GM21619 (cell line): ENCODE data around the gene VPREB1.
"Not testable (repeated sequence)": the region's sequence is repeated elsewhere in the genome, so short reads cannot be mapped to it uniquely, and the experiment has no call there.

Source experiments
- ATAC-seq: cut with Tn5 transposase; IDR thresholded peaks from one replicate; pipeline ENCODE4 v1.9.1; 2021; ENCODE audit not compliant: unreplicated experiment

VPREB1 gene

DNA sequence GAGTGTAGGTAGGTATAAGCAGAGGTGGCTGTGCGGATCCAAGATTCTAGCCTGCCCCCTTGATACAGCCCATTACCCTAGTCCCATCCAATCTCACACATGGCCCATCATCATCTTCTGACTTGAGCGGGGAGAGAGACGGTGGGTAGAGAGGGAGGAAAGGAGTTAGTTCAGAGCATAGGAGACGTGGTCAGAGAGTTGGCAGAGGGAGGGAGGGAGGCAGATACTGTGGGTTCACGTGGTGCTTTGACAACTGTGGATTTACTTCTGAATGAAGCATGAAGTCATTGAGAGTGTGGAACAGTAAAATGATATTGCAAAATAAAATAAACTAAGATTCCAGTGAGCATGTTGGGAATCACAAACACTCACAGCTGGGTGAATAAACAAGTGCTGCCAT lies 31.4 kb upstream of the VPREB1 start:
- no peak for ATAC-seq

DNA sequence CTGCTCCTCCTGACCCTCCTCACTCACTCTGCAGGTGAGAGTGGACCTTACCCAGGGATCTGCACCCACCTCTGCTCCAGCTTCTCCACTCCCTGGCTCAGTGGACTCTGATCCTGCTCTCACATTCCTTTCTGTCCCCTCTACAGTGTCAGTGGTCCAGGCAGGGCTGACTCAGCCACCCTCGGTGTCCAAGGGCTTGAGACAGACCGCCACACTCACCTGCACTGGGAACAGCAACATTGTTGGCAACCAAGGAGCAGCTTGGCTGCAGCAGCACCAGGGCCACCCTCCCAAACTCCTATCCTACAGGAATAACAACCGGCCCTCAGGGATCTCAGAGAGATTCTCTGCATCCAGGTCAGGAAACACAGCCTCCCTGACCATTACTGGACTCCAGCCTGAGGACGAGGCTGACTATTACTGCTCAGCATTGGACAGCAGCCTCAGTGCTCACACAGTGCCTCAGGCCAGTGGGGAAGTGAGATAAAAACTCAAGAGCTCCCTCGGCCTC lies 29.7 kb upstream of the VPREB1 start:
- no peak for ATAC-seq

DNA sequence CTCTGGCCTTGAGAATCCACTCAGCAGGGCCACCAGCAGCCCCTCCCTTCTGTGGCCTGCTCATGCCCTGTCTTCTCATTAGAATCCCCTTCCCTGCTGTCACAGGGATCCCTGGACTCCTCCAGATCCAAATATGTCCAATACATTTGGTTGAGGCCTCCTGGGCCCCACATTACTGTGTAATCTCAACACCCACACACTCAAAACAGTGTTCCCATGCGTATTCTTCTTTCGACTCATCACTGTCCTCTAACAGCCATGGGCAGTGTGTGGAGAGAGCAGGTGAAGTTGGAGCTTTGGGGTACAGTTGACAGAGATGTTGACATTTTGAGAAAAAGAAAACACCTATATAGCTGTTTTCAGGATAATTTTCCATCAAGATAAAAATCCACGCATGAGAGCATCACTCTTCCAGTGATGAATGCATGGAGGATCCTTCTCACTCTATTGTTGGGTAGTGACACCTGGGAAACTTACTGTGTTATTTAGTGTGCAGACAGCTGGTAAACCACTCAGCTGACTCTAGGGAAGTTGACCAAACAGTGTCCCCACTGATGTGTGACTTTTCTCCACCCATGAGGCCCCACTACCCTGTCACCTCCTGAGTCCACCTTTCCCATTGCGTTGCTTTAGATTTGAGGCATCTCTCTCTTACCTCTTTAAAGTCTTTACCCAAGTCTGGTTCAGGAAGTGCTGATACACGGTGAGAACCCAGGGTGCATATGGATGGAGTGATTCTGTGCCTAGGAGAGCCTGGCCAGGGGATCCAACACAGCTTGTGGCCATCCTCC lies 28.7 kb upstream of the VPREB1 start:
- ATAC-seq = no peak

DNA sequence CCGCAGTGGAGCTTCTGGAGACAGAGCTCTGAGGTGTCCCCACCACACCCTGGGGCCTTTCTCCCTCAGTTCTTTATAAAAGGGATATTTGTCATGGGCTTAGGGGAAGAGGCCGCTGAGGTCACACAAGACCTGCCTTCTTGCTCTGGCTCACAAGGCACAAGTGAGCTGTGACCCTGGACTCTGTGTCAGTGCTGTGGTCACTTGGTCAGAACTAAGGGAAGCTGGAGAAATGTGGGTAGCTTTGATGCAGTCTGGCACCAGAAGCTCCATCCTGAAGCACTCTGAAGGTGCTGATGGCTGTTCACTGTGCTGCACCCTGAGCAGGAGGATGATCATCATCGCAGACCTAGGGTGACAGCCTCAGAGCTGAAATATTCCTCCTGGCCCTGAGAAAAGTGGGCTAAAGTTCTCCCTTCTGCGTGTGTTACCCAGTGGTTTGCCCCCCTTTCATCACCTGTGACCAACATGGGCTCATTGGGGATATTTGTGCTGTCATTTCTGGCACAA lies 28.1 kb upstream of the VPREB1 start:
- ATAC-seq = no peak

DNA sequence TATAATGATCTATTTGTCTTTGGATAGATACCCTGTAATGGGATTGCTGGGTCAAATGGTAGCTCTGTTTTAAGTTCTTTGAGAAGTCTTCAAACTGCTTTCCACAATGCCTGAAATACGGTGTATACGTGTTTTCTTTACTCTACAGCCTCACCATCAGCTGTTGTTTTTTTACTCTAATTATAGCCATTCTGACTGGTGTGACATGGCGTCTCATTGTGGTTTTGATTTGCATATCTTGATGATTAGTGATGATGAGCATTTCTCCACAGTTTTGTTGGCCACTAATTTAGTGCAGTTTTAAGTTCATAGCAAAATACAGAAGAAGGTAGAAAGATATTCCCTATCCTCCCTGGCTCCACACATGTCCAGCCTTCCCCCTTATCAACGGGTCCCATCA lies 26.3 kb upstream of the VPREB1 start:
- no peak for ATAC-seq

DNA sequence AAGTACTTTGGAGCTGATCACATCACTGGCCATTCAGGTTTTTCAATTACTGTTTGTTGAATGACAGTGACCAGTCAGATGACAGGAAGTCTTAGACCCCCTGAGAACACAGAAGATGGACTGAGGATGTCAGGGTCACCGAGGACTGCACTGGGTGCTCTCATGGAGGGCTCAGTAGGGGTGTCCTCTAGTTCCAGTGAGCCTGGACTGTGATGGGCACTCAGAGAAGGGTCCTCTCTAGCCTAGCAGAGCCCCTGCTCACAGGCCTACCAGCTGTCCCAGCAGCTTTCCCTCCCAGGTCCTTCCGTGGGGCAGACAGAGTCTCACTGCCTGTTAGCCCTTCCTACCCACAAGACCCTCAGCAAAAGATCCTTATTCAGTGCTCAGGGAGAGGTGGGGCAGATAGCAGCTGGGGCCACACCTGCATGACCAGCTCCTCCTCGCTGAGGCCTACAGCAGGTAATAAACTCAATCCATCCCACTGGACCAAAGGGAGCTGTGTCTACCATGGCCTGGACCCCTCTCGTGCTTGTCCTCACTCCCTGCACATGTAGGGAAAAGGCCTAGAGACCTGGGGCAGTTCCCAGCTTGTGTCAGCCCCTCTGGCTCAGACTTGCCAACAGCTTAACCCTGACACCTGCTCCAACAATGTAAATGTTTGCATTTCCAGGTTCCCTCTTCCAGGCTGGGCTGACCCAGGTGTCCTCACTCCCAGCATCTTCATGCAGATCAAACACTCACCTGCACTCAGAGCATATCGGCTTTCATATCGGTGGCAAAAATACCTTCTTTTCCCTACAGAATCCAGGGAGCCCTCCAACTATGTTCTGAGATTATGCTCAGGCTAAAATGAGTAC lies 25.2 kb upstream of the VPREB1 start:
- no peak for ATAC-seq

DNA sequence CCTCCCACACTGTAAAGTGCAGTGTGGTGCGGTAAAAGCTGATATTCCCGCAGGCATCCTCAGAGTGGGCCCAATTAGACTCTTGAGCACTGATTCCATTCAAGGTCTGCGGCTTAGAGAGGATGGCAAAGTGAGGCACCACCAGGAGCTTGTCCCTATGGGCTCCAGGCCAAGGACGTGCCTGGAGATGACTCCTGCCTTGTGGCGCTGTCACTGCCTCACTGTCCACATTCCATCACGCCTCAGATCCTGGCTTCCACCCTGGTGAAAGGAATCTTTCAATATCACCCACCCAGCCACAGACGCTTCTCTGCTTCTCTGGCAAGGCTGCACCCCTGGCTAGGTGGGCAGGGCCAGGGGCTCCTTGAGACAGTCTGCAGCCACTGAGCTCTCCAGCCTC lies 23.5 kb upstream of the VPREB1 start:
- ATAC-seq = not testable (repeated sequence)

DNA sequence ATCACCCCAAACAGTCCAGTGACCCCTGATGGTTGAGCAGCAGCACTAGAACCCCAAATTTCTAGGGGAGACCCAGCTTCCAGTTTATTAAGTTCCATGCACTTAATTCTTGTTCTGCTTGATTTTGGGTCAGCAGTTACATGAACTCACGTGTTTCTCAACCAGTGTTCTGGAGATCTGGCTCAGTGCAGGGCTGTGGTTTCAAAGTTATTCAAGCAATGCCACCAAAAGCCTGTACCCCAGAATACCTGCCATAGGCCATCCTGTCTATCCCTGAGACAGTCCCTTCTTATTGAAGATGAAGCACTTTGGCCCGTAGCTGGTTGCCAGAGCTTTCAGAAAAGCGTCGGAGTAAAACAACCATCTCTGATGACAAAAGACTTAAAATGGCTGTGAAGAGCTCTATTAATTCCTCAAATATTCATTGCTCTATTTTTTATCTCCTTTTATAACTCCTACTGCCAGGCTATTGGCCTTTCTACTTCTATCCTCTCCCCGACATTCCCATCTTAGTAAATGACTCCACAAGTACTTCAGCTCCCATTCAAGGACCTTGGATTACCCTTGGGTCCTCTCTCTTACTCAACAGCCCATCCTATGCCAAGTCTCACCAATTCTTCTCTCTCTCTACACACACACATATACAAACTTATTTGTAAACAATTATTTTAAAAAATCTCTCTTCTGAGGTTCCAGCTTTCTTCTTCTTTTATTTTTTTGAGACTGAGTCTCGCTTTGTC lies 18.0 kb upstream of the VPREB1 start:
- no peak for ATAC-seq

DNA sequence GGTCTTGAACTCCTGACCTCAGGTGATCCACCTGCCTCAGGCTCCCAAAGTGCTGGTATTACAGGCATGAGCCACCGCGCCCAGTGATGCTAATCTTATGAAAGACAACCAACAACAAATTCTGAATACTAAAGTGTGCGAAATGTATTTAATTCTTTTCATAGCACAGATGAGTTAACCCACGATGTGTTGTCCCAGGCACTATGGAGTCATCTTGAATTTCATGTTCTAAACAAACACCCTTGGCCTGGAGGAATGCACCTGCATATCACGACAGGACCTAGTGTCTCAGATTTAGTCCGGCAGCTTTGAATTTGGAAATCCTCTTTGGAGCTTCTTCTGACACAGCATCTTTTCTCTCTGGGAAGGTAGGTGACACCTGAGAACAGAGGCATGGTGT lies 16.2 kb upstream of the VPREB1 start:
- no peak for ATAC-seq

DNA sequence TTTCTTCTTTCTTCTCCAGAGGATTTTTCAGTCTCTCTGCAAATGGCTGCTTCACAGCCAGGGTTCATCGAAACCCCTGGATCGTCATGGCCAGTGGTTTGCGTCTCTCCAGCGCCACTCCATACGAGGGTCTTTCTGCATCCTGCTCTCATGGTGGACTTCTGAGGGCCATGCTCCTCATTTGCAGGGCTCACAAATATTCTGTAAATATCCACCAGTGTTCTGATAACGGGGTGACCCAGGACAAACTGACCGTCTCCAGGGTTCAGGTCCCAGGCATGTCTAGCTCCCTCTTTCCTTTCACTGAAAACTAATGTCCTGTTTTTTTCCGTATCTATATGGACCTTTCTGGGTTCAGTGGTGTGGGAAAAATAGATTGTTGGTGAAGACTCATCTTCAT lies 15.7 kb upstream of the VPREB1 start:
- no peak for ATAC-seq

DNA sequence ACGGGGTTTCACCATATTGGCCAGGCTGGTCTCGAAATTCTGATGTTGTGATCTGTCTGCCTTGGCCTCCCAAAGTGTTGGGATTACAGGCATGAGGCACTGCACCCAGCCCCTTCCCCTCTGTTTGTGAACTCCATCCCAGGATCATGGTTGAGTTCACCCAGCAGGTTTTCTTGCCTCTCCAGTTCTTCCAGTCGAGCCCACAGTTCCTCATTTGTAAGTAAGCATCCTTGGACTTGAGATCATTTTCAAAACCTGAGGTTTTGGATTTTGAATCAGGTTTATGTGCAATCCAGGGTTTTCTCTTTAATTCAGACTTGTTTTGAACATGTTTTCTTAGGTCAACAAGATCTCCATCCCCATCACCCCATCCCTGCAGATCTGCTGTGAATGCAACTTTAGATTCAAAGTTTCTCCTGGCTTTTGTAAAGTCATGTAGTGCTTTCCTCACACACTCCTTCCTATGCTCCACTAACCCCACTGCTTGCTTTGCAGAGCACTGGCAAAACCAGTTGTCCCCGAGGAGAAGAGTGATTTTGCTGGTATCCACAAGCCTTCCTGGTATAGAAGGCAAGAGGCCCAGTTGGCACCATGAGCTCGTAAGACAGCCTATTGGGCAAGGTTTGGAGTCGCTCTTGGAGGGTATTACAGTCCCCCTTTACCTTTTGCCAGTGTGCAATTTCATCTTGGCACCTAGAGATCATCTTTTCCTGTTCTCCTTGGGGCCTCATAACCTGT lies 14.7 kb upstream of the VPREB1 start:
- ATAC-seq = no peak

DNA sequence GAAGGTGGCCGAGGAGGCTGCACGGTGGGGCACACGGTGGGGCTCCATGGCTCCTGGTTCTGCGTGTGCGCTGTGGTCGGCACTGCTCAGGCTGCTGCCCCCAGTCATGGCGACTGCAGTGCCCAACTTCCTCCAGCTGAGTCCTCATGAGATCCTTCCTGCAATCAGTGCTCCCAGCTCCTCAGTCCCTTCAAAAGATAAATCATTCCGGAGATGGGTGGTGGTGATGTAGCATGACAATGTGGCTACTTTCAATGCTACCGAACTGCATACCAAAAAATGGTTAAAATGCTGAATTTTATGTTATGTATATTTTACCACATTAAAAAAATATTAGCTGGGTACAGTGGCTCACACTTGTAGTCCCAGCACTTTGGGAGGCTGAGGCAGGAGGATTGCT lies 14.1 kb upstream of the VPREB1 start:
- no peak for ATAC-seq

DNA sequence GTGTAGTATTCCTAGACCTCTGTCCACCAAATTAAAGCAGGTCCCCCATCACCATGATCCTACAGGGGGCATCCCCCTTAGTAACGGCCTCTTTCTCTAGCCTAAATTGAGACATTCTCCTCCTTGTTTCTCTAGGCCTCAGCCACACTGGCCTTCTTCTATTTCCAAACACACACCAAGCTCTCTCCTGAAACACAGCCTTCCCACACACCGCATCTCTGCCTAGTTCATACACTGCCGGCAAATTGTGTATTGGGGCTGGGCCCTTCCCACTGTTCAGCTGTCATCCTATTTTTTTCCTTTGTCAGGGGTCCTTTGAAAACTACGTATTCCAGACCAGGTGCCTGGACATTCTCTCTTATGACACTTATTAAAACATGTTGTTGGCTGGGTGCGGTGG lies 11.5 kb upstream of the VPREB1 start:
- no peak for ATAC-seq

DNA sequence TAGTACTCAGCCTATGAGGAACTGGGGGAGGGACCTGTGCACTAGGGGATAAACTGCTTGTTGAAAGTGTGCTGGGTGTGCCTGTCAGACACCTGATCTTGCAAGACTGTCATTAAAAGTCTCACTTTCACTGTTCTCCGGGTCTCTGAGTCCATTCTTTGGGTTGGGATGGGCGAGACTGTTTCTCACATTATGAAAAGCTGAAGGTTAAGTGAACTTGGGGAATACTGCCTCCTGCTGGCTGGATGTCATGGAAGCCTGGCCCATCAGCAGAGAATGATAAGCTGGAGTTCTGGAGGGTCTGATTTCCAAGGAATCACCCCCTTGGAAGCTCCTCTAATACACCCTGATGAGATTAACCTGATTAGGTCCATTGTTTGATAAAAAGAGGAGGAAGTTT lies 9.0 kb upstream of the VPREB1 start:
- no peak for ATAC-seq

DNA sequence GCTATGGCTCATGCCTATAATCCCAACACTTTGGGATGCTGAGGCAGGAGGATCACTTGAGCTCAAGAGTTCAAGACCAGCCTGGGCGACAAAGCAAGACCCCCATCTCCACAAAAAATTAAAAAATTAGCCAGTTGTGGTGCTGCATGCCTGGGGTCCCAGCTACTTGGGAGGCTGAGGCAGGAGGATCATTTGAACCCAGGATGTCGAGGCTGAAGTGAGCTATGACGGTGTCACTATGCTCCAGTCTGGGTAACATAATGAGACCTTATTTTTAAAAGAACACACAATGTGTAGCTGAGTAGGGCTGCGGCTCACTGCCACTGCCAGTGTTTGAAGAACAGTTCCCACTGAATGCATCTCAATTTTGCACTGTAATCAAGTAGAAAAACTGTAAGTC lies 7.1 kb upstream of the VPREB1 start:
- no peak for ATAC-seq

DNA sequence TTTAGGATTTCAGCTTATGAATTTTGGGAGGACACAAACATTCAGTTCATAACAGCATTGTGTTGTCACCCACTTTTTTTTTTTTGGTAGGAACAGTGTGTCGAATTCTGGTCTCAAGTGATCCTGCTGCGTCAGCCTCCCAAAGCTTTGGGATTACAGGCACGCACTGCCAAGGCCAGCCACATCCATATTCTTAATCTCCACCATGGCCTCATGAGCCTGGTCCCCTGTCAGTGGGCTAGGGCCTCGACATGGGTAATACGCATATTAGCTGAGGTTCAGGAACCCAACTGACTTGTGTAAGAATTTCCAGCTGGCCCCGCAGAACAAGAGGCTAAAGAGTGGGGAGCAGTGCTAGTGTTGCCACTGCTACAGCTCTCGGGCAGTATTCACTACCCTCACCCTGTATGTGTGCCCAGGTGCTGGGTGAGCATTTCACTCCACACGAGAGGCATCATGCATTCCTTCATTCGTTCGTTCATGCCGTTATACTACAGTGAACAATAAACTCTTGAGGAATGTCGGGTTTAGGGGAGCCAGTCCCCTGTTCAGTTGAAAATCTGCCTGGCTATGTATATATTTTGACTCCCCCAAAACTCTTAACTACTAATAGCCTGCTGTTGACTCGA lies 5.2 kb upstream of the VPREB1 start:
- ATAC-seq = no peak

DNA sequence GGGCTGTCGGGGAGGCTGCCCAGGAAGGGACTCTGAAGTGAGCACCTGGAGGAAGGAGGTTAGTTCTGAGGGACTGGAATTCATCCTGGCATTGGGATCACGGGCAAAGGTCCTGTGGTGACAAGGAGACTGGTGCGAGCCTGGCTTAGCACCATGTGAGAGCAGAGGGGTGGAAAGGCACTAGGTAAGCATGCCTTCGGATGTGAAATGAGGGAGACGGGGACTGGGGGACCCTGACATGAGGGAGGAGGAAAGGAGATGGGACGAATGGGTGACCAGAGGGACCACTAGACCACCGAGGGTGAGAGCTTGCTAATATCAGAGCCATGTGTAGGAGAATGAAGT lies 3.1 kb upstream of the VPREB1 start:
- no peak for ATAC-seq

DNA sequence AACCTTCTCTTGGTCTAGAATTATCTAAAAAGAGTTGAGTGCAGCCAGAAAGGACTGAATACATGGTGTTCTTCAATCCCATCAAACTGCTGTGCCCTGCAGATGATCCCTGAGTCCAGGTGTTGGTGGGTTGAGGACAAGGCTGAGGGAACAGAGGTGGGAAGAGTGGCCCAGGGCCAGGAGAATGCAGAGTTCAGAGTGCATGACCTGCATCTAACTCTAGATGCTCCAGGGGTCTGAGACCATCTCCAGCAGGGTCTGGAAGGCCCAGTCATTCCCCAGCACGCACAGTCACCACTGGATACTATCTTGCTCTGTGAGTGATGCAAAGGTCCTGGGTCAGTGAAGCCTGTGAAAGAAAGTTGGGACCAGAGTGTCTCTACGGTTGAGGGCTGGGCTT lies 2.1 kb upstream of the VPREB1 start:
- no peak for ATAC-seq

DNA sequence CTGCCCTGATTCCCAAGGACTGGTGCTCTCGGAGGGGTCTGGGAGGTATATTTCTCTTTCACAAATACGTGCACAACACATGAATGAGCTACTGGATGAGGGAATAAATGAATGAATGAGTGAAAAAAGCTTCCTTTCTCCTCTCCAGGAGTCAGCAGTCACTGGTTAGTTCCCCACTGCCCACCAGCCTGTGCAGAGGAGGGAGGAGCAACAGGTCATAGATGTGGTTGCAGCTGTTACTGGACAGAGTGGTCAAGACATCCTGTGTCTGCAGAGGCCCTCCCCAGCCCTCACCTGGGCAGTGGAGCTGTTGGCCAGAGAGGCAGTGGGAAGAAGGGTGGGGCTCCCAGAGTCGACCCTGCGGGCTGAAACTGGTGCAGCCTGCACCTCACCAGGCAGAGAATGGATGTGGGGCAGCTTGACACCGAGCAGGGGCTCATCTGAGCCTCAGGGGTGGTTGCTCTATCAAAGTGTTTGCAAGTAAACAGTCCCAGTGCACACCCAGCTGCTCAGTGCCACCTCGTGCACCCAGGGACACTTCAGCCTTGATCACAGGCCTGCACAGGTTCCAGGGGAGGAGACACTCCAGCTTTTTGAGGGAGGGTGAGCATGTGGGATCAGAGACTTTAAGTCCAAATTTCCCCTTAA lies 1.4 kb upstream of the VPREB1 start:
- ATAC-seq = no peak
